HG02798 (cell line): ENCODE measurements around the gene FOXC1.

Experiments used
- ATAC-seq: cut with Tn5 transposase; IDR thresholded peaks from one replicate; pipeline ENCODE4 v1.9.1; 2021; ENCODE audit warnings: mild to moderate bottlenecking; ENCODE audit not compliant: unreplicated experiment, poor library complexity

FOXC1 gene

GRCh38 chr6:1597121-1597744 lies 12.5 kb upstream of the FOXC1 start:
- ATAC-seq, result no peak

GRCh38 chr6:1597924-1598323 lies 11.8 kb upstream of the FOXC1 start:
- ATAC-seq, result no peak

GRCh38 chr6:1598433-1598832 lies 11.3 kb upstream of the FOXC1 start:
- ATAC-seq, result no peak

- ATAC-seq, result no peak
Observed at GRCh38 chr6:1598886-1599285, 10.8 kb upstream of the FOXC1 start.

GRCh38 chr6:1599469-1599868 lies 10.2 kb upstream of the FOXC1 start:
- ATAC-seq, result no peak

- ATAC-seq, result no peak
Observed at GRCh38 chr6:1600063-1600763, 9.5 kb upstream of the FOXC1 start.

- ATAC-seq, result no peak
Observed at GRCh38 chr6:1600764-1601157, 9.0 kb upstream of the FOXC1 start.

GRCh38 chr6:1601158-1602048 lies 8.3 kb upstream of the FOXC1 start:
- ATAC-seq, result no peak

- ATAC-seq, result no peak
Observed at GRCh38 chr6:1602049-1602713, 7.5 kb upstream of the FOXC1 start.

- no peak for ATAC-seq
Observed at GRCh38 chr6:1603708-1604107, 6.0 kb upstream of the FOXC1 start.

GRCh38 chr6:1604158-1605003 lies 5.3 kb upstream of the FOXC1 start:
- ATAC-seq, result peak; percentile 77

GRCh38 chr6:1605004-1605892 lies 4.5 kb upstream of the FOXC1 start:
- ATAC-seq, result no peak

- ATAC-seq, result no peak
Observed at GRCh38 chr6:1605893-1606779, 3.6 kb upstream of the FOXC1 start.

- no peak for ATAC-seq
Observed at GRCh38 chr6:1606780-1607515, 2.8 kb upstream of the FOXC1 start.

GRCh38 chr6:1607516-1608221 lies 2.0 kb upstream of the FOXC1 start:
- ATAC-seq, result no peak

GRCh38 chr6:1608222-1609040 lies 1.3 kb upstream of the FOXC1 start:
- ATAC-seq, result no peak
